D721Med (cell line): ENCODE data around the gene CSAD.

Experiments used
- DNase-seq: peaks from one replicate; pipeline ENCODE4 v3.0.0; 2011; ENCODE audit warnings: low spot score; ENCODE audit not compliant: insufficient read length
- FAIRE-seq: peaks from 2 replicates; lab custom pipeline; 2011; peaks lifted over from hg19 to GRCh38; lab: Jason Lieb, UNC
- TF ChIP-seq, protein P1 (sequence below): IDR thresholded peaks from 2 replicates; pipeline ENCODE4 v1.5.1; 2012; ENCODE audit warnings: mild to moderate bottlenecking, control low read depth; ENCODE audit not compliant: insufficient read depth; ENCODE audit errors: missing control alignments

Gene CSAD

GRCh38 chr12:53176750-53177149, 4.0 kb downstream of the CSAD start:
- no peak for DNase-seq
- TF ChIP-seq, protein P1, sequence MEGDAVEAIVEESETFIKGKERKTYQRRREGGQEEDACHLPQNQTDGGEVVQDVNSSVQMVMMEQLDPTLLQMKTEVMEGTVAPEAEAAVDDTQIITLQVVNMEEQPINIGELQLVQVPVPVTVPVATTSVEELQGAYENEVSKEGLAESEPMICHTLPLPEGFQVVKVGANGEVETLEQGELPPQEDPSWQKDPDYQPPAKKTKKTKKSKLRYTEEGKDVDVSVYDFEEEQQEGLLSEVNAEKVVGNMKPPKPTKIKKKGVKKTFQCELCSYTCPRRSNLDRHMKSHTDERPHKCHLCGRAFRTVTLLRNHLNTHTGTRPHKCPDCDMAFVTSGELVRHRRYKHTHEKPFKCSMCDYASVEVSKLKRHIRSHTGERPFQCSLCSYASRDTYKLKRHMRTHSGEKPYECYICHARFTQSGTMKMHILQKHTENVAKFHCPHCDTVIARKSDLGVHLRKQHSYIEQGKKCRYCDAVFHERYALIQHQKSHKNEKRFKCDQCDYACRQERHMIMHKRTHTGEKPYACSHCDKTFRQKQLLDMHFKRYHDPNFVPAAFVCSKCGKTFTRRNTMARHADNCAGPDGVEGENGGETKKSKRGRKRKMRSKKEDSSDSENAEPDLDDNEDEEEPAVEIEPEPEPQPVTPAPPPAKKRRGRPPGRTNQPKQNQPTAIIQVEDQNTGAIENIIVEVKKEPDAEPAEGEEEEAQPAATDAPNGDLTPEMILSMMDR = no peak
- FAIRE-seq = no peak

GRCh38 chr12:53174881-53175491, 5.7 kb downstream of the CSAD start:
- no peak for DNase-seq
- TF ChIP-seq, protein P1 = no peak
- no peak for FAIRE-seq

- FAIRE-seq = no peak
- TF ChIP-seq, protein P1 = no peak
- no peak for DNase-seq
These were observed 7.5 kb downstream of the CSAD start for GRCh38 chr12:53173085-53173715.

DNA sequence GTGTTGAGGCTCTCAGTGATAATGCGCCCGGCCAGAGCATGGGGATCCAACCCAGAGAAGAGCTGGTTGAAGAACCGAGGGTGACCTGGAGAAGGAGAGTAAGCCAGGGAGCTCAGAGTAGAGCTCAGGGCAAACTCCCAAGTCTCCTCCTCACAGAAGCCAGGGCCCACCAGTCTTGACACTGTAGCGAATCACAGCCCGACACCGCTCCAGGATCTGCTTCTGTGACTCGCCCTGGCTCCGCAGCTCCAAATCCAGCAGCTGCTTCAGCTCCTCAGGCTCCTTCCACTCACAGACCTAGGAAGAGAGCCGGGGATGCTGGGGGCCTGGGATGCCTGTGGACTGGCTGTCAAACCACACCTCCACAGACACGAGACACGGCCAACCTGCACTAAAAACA, 8.4 kb downstream of the CSAD start:
- FAIRE-seq (no peak), DNase-seq (no peak)

DNA sequence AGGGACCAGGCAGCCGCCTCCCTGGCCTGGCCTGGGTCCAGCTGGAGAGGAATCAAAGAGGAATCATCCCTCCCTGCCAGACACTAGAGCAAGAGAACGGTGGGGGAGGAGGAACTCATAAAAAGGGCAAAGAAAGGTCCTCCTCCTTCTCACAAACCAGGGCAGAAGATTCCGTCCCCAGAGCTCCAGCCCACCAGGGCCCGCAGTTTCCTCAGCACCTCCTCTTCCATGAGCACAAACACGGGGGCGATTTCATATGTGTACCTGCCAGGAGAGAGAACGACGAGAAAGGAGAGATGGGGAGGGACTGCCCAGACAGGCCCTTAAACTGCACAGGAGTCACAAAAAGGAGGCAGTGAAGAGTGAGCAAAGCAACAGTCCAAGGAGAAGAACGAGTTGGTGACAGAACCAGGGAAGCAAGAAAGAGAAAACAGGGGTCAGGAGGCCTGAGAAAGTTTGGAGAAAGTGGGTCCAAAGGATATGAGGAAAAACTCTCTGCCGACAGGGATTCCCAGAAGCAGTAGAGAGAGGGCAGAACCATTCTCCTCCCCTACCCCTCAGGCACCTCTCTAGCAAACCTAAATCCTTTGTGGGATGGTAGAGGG, 8.9 kb downstream of the CSAD start:
- FAIRE-seq (no peak), DNase-seq (no peak)
- TF ChIP-seq, protein P1 = no peak

More for the DNA sequence above, 8.4 kb downstream of the CSAD start:
- TF ChIP-seq, protein P1 = no peak

DNA sequence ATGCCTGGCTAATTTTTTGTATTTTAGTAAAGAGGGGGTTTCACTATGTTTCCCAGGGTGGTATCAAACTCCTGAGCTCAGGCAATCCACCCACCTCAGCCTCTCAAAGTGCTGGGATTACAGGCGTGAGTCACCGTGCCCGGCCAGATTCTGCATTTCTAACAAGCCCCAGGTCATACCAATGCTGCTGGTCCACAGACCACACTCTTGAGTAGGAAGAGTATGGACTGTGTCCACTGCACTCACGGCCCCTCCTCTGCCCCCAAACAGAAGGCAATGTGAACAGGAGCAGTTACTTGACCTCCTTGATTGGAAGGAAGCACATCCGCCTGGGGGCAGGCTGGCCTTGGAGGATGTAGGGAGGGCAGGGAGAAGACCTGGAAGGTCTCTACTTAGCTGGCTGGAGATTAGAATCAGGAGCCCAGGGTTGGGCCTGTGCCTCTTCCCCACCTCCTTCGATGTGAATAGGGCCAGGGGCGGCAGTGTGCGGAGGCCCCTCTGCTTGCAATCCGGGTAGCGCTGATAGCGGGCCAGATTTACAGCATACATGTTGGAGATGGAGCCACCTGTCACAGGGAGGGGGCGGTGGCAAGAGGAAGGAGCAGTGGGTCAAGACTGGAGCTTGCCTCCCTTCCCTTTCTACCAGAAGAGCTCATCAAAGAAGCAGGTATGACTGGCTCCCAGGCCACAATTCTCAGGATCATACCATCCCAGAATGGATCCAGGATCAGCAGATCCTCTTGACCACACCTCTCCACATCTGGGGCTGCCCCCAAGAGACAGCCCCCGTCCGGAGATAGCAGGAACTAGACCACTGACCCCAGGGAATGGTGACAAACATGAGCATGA, 9.6 kb downstream of the CSAD start:
- DNase-seq (no peak), FAIRE-seq (no peak)
- TF ChIP-seq, protein P1 = no peak
